Cerebellar nuclear complex (tissue), 1 donor: ENCODE results near the gene CLPTM1L.
"Not testable (repeated sequence)": the region's sequence is repeated elsewhere in the genome, so short reads cannot be mapped to it uniquely, and the experiment has no call there.

Experiments used
- DNase-seq, 2 experiments: peaks; one replicate each; lab custom pipeline; 2025; lab: John Stamatoyannopoulos, UW

Gene CLPTM1L

GRCh38 chr5:1339139-1339817 is 5.6 kb downstream of the CLPTM1L start:
- DNase-seq: not testable (repeated sequence)

GRCh38 chr5:1338506-1339070 is 6.3 kb downstream of the CLPTM1L start:
- no peak for DNase-seq

- DNase-seq: no peak
Measured at GRCh38 chr5:1338196-1338490, 6.8 kb downstream of the CLPTM1L start.

- DNase-seq: no peak
Measured at GRCh38 chr5:1337489-1338195, 7.3 kb downstream of the CLPTM1L start.

- no peak for DNase-seq
Measured at GRCh38 chr5:1336749-1337488, 8.0 kb downstream of the CLPTM1L start.

GRCh38 chr5:1336106-1336561 is 8.8 kb downstream of the CLPTM1L start:
- DNase-seq: no peak

- DNase-seq: no peak
Measured at GRCh38 chr5:1335540-1336095, 9.3 kb downstream of the CLPTM1L start.

- no peak for DNase-seq
Measured at GRCh38 chr5:1334831-1335539, 9.9 kb downstream of the CLPTM1L start.

GRCh38 chr5:1333986-1334385 is 10.9 kb downstream of the CLPTM1L start:
- no peak for DNase-seq

- not testable (repeated sequence) for DNase-seq
Measured at GRCh38 chr5:1333286-1333685, 11.6 kb downstream of the CLPTM1L start.

GRCh38 chr5:1332461-1333001 is 12.4 kb downstream of the CLPTM1L start:
- no peak for DNase-seq

- DNase-seq: no peak
Measured at GRCh38 chr5:1331861-1332405, 13.0 kb downstream of the CLPTM1L start.

- DNase-seq: no peak
Measured at GRCh38 chr5:1330847-1331831, 13.8 kb downstream of the CLPTM1L start.

GRCh38 chr5:1330146-1330846 is 14.6 kb downstream of the CLPTM1L start:
- DNase-seq: no peak

- no peak for DNase-seq
Measured at GRCh38 chr5:1329111-1329579, 15.8 kb downstream of the CLPTM1L start.

- not testable (repeated sequence) for DNase-seq
Measured at GRCh38 chr5:1328237-1329110, 16.4 kb downstream of the CLPTM1L start.

- DNase-seq: not testable (repeated sequence)
Measured at GRCh38 chr5:1326901-1327756, 17.8 kb downstream of the CLPTM1L start.
